ENCODE measurements around the gene GNAL. TPM values are rescaled to one million over a fixed set of nuclear protein-coding genes. Genes with fewer than 3 reads are reported as not detected.

GNAL gene
- total and polyA plus RNA-seq, 4 donors: 0.15 to 0.92 (median 0.72) TPM

DNA sequence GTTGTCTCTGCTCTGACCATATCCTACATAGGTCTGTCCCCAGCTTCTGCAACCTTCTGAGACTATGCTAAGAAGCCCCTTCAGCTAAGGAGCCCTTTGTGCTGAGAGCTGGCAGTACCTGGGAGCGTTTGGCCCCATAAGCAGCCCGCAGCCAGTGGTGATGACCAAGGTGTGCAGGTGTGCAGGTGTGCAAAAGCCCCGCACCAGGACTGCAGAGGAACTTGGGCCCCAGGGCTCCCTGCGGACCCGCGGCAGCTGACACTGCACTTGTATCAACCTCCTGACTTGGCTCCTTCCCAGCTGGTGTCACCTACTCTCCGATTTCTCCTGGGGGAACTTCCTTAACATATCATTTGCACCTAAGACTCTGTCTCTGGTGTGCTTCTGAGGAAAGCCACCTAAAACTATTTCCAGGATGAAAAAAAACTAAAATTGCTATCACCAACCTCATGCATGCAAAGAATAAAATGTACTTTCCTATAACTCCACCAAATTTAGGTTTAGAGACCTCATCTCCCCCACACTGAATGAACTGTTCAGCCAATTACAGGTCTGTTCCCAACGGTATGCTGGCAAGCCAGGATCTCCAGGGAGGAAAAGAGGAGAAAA is 16.1 kb upstream of the GNAL start:
- 61% methylated on average over 8 of the region's 8 CpGs for WGBS
- peak; percentile 10 for DNase-seq (ENCODE audit: low spot score)
- H3K27ac ChIP-seq (ENCODE audit: low read depth in 1 of 2, low read length in 2 of 2): no peak overlapping the region
- peaks cover 0 to 7% (median 0%) of the 10 kb centered on the region in 4 donors for H3K27me3 ChIP-seq (ENCODE audit: control insufficient read depth in 4 of 4, insufficient read depth in 4 of 4, low read length in 3 of 4)
- TF ChIP-seq NR2F2 (IDR thresholded peaks at IDR 0.05) (no peak), GABPA (IDR thresholded peaks at IDR 0.05 in 1 of 2, conservative IDR thresholded peaks at IDR 0.05 in 1 of 2) (no peak), HNF4G (IDR thresholded peaks at IDR 0.05) (no peak), REST (IDR thresholded peaks at IDR 0.05) (no peak), HNF4A (conservative IDR thresholded peaks at IDR 0.05) (no peak), RAD21 (IDR thresholded peaks at IDR 0.05) (no peak), FOXA2 (IDR thresholded peaks at IDR 0.05) (no peak), TAF1 (conservative IDR thresholded peaks at IDR 0.05) (no peak)
- TF ChIP-seq, protein P1, sequence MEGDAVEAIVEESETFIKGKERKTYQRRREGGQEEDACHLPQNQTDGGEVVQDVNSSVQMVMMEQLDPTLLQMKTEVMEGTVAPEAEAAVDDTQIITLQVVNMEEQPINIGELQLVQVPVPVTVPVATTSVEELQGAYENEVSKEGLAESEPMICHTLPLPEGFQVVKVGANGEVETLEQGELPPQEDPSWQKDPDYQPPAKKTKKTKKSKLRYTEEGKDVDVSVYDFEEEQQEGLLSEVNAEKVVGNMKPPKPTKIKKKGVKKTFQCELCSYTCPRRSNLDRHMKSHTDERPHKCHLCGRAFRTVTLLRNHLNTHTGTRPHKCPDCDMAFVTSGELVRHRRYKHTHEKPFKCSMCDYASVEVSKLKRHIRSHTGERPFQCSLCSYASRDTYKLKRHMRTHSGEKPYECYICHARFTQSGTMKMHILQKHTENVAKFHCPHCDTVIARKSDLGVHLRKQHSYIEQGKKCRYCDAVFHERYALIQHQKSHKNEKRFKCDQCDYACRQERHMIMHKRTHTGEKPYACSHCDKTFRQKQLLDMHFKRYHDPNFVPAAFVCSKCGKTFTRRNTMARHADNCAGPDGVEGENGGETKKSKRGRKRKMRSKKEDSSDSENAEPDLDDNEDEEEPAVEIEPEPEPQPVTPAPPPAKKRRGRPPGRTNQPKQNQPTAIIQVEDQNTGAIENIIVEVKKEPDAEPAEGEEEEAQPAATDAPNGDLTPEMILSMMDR (IDR thresholded peaks at IDR 0.05; ENCODE audit: low read depth, low read length, missing input control): no peak
- no peaks in the 10 kb centered on the region for H3K9me3 ChIP-seq (ENCODE audit: control insufficient read depth in 4 of 4, low read length in 3 of 4)
- no peaks in the 10 kb centered on the region for H3K36me3 ChIP-seq (ENCODE audit: control insufficient read depth in 4 of 4, insufficient read depth in 3 of 4, low read depth in 1 of 4, low read length in 3 of 4)
- H3K4me1 ChIP-seq (ENCODE audit: control insufficient read depth in 4 of 4, insufficient read depth in 4 of 4, low read length in 3 of 4): no peaks in the 10 kb centered on the region
- H3K4me3 ChIP-seq (ENCODE audit: low read depth in 1 of 3, low read length in 3 of 3): no peak overlapping the region
- no peak overlapping the region for H3K9ac ChIP-seq (ENCODE audit: low read depth in 1 of 2, low read length in 2 of 2)

DNA sequence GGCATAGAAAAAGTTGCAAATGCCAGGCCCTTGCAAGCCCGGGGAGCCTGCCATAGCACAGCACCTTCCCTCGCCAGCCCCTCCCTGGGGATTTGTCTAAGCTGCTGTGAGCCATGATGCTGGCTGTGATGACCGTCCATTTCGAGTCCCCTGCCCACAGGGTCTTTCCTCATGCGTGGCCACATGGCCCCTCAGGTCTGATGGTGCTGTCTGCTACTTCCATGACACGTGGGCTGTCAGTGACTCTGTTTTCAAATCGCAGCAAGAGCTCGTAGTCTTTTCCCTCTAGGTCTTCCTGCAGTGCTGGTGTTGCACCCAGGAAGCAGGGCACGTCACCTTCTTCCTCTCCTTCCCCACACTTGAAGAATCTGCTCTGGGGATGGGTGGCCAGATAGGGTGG is 15.5 kb upstream of the GNAL start:
- H3K9me3 ChIP-seq (ENCODE audit: control insufficient read depth in 4 of 4, low read length in 3 of 4): no peaks in the 10 kb centered on the region
- H3K4me3 ChIP-seq (ENCODE audit: low read depth in 1 of 3, low read length in 3 of 3): no peak overlapping the region
- TF ChIP-seq NR2F2 (IDR thresholded peaks at IDR 0.05) (no peak), RXRA (IDR thresholded peaks at IDR 0.05) (no peak), ZBTB33 (IDR thresholded peaks at IDR 0.05) (no peak), FOXA2 (IDR thresholded peaks at IDR 0.05) (no peak), SP1 (IDR thresholded peaks at IDR 0.05) (no peak), REST (IDR thresholded peaks at IDR 0.05) (no peak), HNF4G (IDR thresholded peaks at IDR 0.05) (no peak), JUND (IDR thresholded peaks at IDR 0.05) (no peak), HNF4A (conservative IDR thresholded peaks at IDR 0.05) (no peak), EGR1 (IDR thresholded peaks at IDR 0.05; ENCODE audit: low read depth in 2 of 2) (no peak)
- TF ChIP-seq, protein P2, sequence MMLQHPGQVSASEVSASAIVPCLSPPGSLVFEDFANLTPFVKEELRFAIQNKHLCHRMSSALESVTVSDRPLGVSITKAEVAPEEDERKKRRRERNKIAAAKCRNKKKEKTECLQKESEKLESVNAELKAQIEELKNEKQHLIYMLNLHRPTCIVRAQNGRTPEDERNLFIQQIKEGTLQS (IDR thresholded peaks at IDR 0.05): no peak
- TF ChIP-seq, protein P1 (IDR thresholded peaks at IDR 0.05; ENCODE audit: low read depth, low read length, missing input control): no peak
- H3K27ac ChIP-seq (ENCODE audit: low read depth in 1 of 2, low read length in 2 of 2): no peak overlapping the region
- H3K4me1 ChIP-seq (ENCODE audit: control insufficient read depth in 4 of 4, insufficient read depth in 4 of 4, low read length in 3 of 4): no peaks in the 10 kb centered on the region
- H3K36me3 ChIP-seq (ENCODE audit: control insufficient read depth in 4 of 4, insufficient read depth in 3 of 4, low read depth in 1 of 4, low read length in 3 of 4): no peaks in the 10 kb centered on the region
- H3K9ac ChIP-seq (ENCODE audit: low read depth in 1 of 2, low read length in 2 of 2): no peak overlapping the region
- 70% methylated on average over 9 of the region's 9 CpGs for WGBS
- DNase-seq (ENCODE audit: low spot score): peak; percentile 26
- H3K27me3 ChIP-seq (ENCODE audit: control insufficient read depth in 4 of 4, insufficient read depth in 4 of 4, low read length in 3 of 4): peaks cover 0 to 8% (median 0%) of the 10 kb centered on the region in 4 donors

Measured in liver (tissue), 9 donors.